HEK293T (cell line): ENCODE data around the gene MGAT5B.

Experiments
- CTCF ChIA-PET: fragments of 350-600 bp; formaldehyde crosslinking; extraction: SDS; loops from one replicate; lab custom pipeline; 2021; ENCODE audit warnings: antibody characterized with exemption, inconsistent platforms; lab: Yijun Ruan, JAX
- POLR2A ChIA-PET: fragments of 350-600 bp; formaldehyde crosslinking; extraction: SDS; loops from one replicate; lab custom pipeline; 2020; ENCODE audit warnings: antibody characterized with exemption, inconsistent platforms; lab: Yijun Ruan, JAX
- DNase-seq: peaks from one replicate; pipeline ENCODE4 v3.0.0; 2012; ENCODE audit warnings: mixed read lengths; ENCODE audit errors: extremely low spot score
- ARNT ChIP-seq: fragments of 450-650 bp; IDR thresholded peaks from 2 replicates; pipeline ENCODE4 v1.6.1; 2017; ENCODE audit warnings: mild to moderate bottlenecking
- BHLHE40 ChIP-seq: fragments of 450-650 bp; IDR thresholded peaks from 2 replicates; pipeline ENCODE4 v1.6.1; 2016; ENCODE audit warnings: mild to moderate bottlenecking, moderate library complexity, borderline replicate concordance
- CTBP1 ChIP-seq: fragments of 450-650 bp; IDR thresholded peaks from 2 replicates; pipeline ENCODE4 v1.6.1; 2016; ENCODE audit warnings: borderline replicate concordance
- ELF4 ChIP-seq: fragments of 450-650 bp; IDR thresholded peaks from 2 replicates; pipeline ENCODE4 v1.6.1; 2017; ENCODE audit warnings: antibody characterized with exemption
- FOXA1 ChIP-seq: fragments of 450-650 bp; IDR thresholded peaks from 2 replicates; pipeline ENCODE4 v1.6.1; 2016; ENCODE audit warnings: mild to moderate bottlenecking
- FOXK2 ChIP-seq: fragments of 450-650 bp; IDR thresholded peaks from 2 replicates; pipeline ENCODE4 v1.6.1; 2016; ENCODE audit warnings: mild to moderate bottlenecking
- FOXM1 ChIP-seq: fragments of 450-650 bp; IDR thresholded peaks from 2 replicates; pipeline ENCODE4 v1.6.1; 2017; ENCODE audit warnings: mild to moderate bottlenecking, borderline replicate concordance
- HDGF ChIP-seq: fragments of 450-650 bp; IDR thresholded peaks from 2 replicates; pipeline ENCODE4 v1.6.1; 2017; ENCODE audit warnings: antibody characterized with exemption, borderline replicate concordance
- L3MBTL2 ChIP-seq: fragments of 450-650 bp; conservative IDR thresholded peaks from 2 replicates; pipeline ENCODE4 v1.6.1; 2016; ENCODE audit warnings: mild to moderate bottlenecking
- LEF1 ChIP-seq: fragments of 450-650 bp; IDR thresholded peaks from 2 replicates; pipeline ENCODE4 v1.6.1; 2017; ENCODE audit warnings: mild to moderate bottlenecking, borderline replicate concordance
- NFRKB ChIP-seq: fragments of 450-650 bp; IDR thresholded peaks from 2 replicates; pipeline ENCODE4 v1.6.1; 2016; ENCODE audit warnings: mild to moderate bottlenecking, moderate library complexity
- SP1 ChIP-seq: fragments of 450-650 bp; IDR thresholded peaks from 2 replicates; pipeline ENCODE4 v1.6.1; 2017
- SUZ12 ChIP-seq: fragments of 450-650 bp; IDR thresholded peaks from 2 replicates; pipeline ENCODE4 v1.6.1; 2016; ENCODE audit warnings: mild to moderate bottlenecking
- TARDBP ChIP-seq: fragments of 450-650 bp; IDR thresholded peaks from 2 replicates; pipeline ENCODE4 v1.6.1; 2016
- ZNF384 ChIP-seq: fragments of 450-650 bp; IDR thresholded peaks from 2 replicates; pipeline ENCODE4 v1.6.1; 2016
- TF ChIP-seq, protein P1 (sequence below): fragments of 450-650 bp; IDR thresholded peaks from 2 replicates; pipeline ENCODE4 v1.6.1; 2016

MGAT5B gene

DNA sequence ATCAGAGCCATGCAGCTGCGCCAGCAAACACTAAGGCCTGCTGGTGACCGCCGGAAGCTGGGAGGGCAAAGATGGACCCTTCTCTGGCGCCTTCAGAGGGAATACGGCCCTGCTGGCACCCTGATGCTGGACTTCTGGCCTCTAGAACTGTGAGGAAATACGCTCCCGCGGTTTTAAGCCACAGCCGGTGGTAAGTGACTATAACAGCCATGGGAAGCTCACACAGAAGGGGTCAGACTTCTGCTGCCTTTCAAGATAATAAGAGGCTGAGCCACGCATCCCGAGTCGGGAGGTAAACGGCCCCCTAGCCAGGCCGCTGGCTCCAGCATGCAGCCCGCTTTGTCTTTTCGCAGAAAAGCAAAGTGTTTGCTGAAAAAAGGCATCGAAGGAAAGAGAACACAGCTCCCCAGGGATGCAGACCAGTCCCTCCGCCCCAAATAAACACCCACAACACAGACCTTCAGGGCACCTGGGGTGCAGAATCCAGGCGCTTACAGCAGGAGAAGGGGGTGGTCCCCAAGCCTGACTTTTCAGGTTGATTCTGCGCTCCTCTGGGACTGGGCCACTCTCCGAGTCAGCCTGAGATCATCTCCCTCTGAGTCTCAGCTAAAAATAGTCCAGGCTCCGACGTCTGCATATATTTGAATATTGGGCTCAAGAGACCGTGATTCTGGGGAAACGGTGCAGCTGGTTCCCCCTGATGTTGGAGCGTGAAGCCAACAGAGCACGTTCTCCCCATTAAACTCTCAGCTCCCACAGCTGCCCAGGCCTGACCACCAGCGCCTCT is 89.7 kb downstream of the MGAT5B start:
- ChIA-PET CTCF (interaction anchor here (0.6 kb wide), 1 partner anchor 176 kb away, joined by 3 read pairs; no protein-coding TSS in a partner anchor), POLR2A (interaction anchor here (2.3 kb wide), 1 partner anchor 11 kb away, joined by 8 read pairs; no protein-coding TSS in a partner anchor)
- TF ChIP-seq HDGF, result no peak
- TF ChIP-seq FOXK2, result no peak
- no peak for TF ChIP-seq NFRKB
- TF ChIP-seq ELF4, result no peak
- TF ChIP-seq ZNF384, result no peak
- no peak for TF ChIP-seq CTBP1
- TF ChIP-seq L3MBTL2, result no peak
- no peak for TF ChIP-seq LEF1
- TF ChIP-seq TARDBP, result no peak
- TF ChIP-seq FOXA1, result no peak
- TF ChIP-seq FOXM1, result no peak
- TF ChIP-seq, protein P1, sequence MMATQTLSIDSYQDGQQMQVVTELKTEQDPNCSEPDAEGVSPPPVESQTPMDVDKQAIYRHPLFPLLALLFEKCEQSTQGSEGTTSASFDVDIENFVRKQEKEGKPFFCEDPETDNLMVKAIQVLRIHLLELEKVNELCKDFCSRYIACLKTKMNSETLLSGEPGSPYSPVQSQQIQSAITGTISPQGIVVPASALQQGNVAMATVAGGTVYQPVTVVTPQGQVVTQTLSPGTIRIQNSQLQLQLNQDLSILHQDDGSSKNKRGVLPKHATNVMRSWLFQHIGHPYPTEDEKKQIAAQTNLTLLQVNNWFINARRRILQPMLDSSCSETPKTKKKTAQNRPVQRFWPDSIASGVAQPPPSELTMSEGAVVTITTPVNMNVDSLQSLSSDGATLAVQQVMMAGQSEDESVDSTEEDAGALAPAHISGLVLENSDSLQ, result no peak
- no peak for TF ChIP-seq SP1
- TF ChIP-seq SUZ12, result no peak
- no peak for DNase-seq

DNA sequence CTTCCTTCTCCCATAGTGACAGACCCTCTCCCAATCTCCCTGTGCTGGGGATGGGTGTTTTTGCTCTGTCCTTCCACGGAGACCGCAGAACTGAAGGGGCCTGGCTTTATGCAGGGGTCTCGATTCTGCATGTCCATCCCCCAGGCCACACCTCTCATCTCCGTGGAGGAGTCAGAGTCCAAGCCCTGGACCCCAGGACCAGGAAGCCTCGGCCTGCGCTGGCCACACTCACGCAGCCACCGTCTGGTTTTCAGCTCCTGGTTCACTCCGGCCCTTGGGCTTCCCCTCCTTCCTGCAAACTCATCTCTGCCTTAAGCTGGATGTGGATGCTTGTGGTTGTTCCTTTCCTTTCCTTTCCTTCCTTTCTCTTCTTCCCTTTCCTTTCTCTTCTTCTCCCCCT is 90.8 kb downstream of the MGAT5B start:
- no peak for TF ChIP-seq HDGF
- TF ChIP-seq CTBP1, result no peak
- TF ChIP-seq, protein P1, result no peak
- TF ChIP-seq ZNF384, result no peak
- no peak for TF ChIP-seq ARNT
- no peak for TF ChIP-seq SP1
- TF ChIP-seq ELF4, result no peak
- no peak for TF ChIP-seq NFRKB
- TF ChIP-seq FOXA1, result no peak
- no peak for TF ChIP-seq TARDBP
- TF ChIP-seq BHLHE40, result no peak
- no peak for TF ChIP-seq LEF1
- TF ChIP-seq FOXK2, result no peak

DNA sequence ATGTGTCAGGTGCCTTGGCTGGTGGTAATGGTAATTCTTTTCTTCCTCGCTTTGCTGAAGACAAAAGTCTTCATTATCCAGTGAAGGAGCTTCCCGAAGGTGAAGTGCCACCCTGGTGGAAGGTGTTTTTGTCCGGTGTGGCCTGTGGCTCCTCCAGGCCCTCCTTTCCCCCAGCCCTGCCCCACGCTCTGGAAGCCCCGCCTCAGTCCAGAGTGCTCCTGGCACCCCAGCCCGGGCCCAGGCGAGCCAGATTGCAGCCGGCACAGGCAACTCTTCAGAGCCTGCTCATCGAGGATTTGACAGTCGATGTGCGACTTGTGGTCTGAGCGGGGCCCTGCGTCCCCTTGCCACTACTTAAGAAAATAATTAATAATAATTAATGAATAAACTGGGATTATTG is 93.7 kb downstream of the MGAT5B start:
- ChIA-PET POLR2A (no interaction called here), CTCF (no interaction called here)
- no peak for TF ChIP-seq BHLHE40
- no peak for TF ChIP-seq ARNT
- TF ChIP-seq LEF1, result no peak
- TF ChIP-seq FOXM1, result no peak
- TF ChIP-seq L3MBTL2, result no peak
- TF ChIP-seq SP1, result no peak
- TF ChIP-seq FOXK2, result no peak
- TF ChIP-seq TARDBP, result no peak
- no peak for TF ChIP-seq HDGF
- TF ChIP-seq CTBP1, result no peak
- TF ChIP-seq NFRKB, result no peak
- TF ChIP-seq, protein P1, result no peak
- no peak for TF ChIP-seq ZNF384
- no peak for TF ChIP-seq FOXA1
- TF ChIP-seq SUZ12, result no peak
- no peak for TF ChIP-seq ELF4
- no peak for DNase-seq

More for the DNA sequence above, 90.8 kb downstream of the MGAT5B start:
- no peak for DNase-seq
- POLR2A ChIA-PET, result interaction anchor here (2.3 kb wide), 1 partner anchor 10 kb away, joined by 8 read pairs; no protein-coding TSS in a partner anchor
- CTCF ChIA-PET, result no interaction called here

DNA sequence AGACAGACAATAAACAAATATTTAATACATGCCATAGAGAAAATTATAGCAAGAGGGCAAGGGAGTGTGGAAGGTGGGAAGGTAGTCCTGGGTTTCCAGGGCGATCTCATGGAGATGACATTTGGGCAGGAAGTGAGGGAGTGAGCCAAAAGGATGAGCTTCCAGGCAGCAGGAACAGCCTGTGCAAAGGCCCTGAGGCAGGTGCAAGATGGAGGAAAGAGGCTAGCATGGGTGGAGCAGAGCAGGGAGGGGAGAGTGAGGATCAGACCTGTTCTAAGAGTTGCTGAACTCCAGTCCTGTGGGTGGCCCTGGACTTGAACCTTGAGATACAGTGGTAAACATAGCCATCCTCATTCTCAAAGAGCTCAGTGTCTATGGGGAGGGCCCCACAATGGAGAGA is 94.7 kb downstream of the MGAT5B start:
- TF ChIP-seq CTBP1 (no peak), FOXA1 (no peak), ARNT (no peak), LEF1 (no peak), SUZ12 (no peak), ELF4 (no peak), NFRKB (no peak), SP1 (no peak), TARDBP (no peak), BHLHE40 (no peak)
- TF ChIP-seq, protein P1, result no peak
- POLR2A ChIA-PET, result no interaction called here
- no peak for DNase-seq
- CTCF ChIA-PET, result no interaction called here

DNA sequence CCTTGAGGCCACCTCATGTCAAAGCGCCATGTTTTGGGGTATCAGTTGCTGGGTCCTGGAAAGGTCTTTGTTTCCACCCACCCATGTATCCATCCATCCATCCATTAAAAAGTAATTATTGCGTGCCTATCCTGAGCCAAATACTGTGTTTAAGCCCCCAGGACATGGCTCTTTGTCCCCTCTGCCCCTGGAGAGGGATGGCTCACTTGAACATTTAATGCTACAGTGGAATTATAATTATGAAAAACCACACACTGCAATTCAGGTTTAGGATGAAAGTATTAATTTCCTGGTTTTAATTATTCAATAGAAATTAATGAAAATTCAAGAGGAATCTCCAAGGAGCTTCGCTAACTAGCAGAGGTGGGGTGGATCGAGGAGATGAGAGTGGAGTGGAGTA is 97.8 kb downstream of the MGAT5B start:
- ChIA-PET POLR2A (no interaction called here), CTCF (no interaction called here)
- TF ChIP-seq CTBP1 (no peak), ARNT (no peak), BHLHE40 (no peak), SP1 (no peak), LEF1 (no peak), HDGF (no peak), NFRKB (no peak), FOXK2 (no peak), TARDBP (no peak), L3MBTL2 (no peak), ELF4 (no peak), FOXM1 (no peak), ZNF384 (no peak), SUZ12 (no peak), FOXA1 (no peak)
- TF ChIP-seq, protein P1, result no peak
- DNase-seq, result no peak
